Stomach (tissue), 9 donors: ENCODE data around the gene NYAP2. TPM values are rescaled to one million over a fixed set of nuclear protein-coding genes. Genes with fewer than 3 reads are reported as not detected.

Source experiments
- DNase-seq, 2 donors: peaks; one replicate each; pipeline versions ENCODE4 v3.0.0 to v3.0.0-alpha.2; 2013 to 2019
- H3K27ac ChIP-seq, 5 donors: fragments of 200-600 bp in 4 of 5; sonication (generic) in 4 of 5; one replicate each; pipeline ENCODE4 v1.5.1; 2013 to 2019; ENCODE audit warnings: mild to moderate bottlenecking in 1 of 5, moderate library complexity in 1 of 5
- H3K27me3 ChIP-seq, 3 donors: fragments of 200-600 bp; sonication (generic); one replicate each; pipeline ENCODE4 v1.5.1; 2017 to 2019; ENCODE audit warnings: mixed run types in 1 of 3
- H3K36me3 ChIP-seq, 4 donors: fragments of 200-600 bp; sonication (generic); 1 replicate in 3 of 4; 2 replicates in 1 of 4; pipeline ENCODE4 v1.5.1; 2016 to 2019
- H3K4me1 ChIP-seq, 4 donors: fragments of 200-600 bp; sonication (generic); one replicate each; pipeline ENCODE4 v1.5.1; 2016 to 2019
- H3K4me3 ChIP-seq, 4 donors: fragments of 200-600 bp; sonication (generic) in 3 of 4; one replicate each; pipeline ENCODE4 v1.5.1; 2016 to 2019; ENCODE audit warnings: mild to moderate bottlenecking in 1 of 4
- H3K9me3 ChIP-seq, 4 donors: fragments of 200-600 bp; sonication (generic); one replicate each; pipeline ENCODE4 v1.5.1; 2016 to 2019
- EP300 ChIP-seq: sonication (generic); formaldehyde crosslinking; IDR thresholded peaks from one replicate; pipeline ENCODE4 v1.6.1; 2017; ENCODE audit warnings: antibody characterized with exemption
- POLR2A ChIP-seq, 4 donors: fragments of 450-650 bp; IDR thresholded peaks; one replicate each; pipeline ENCODE4 v1.6.1; 2016; ENCODE audit warnings: antibody characterized with exemption in 4 of 4, control low read depth in 2 of 4, mild to moderate bottlenecking in 1 of 4, moderate library complexity in 1 of 4
- POLR2AphosphoS5 ChIP-seq, 3 donors: sonication (generic); formaldehyde crosslinking; IDR thresholded peaks; one replicate each; pipeline ENCODE4 v1.6.1; 2016; ENCODE audit warnings: antibody characterized with exemption in 3 of 3
- WGBS, 5 donors: extraction: QIAGEN DNeasy Blood & Tissue Kit in 3 of 5; methylation state at CpG; one replicate each; pipeline versions ENCODE4 v1.1.5 to v1.1.7; 2013 to 2018; 5-methylcytosine and 5-hydroxymethylcytosine counted together
- intact Hi-C: fragments of 100-400 bp; cut with DNase I; formaldehyde crosslinking; loops from one replicate; pipeline ENCODE4 v1.15.1; 2023; ENCODE audit warnings: low total_unique reads
- polyA plus RNA-seq, 3 donors: library from polyadenylated mRNA; stranded (reverse); fragments of 200-250 nt; gene quantifications; one replicate each; pipeline ENCODE4 v1.2.3, GENCODE V29; 2013
- total RNA-seq, 5 donors: library from RNA; depleted of rRNA; stranded (reverse); fragments of >200 nt; gene quantifications; one replicate each; pipeline versions ENCODE4 v1.1.0 to v1.2.3, GENCODE V29; 2014 to 2016
- TF ChIP-seq, protein P1 (sequence below), 7 experiments: fragments of 450-650 bp in 4 of 7; fragments of 200-600 bp in 3 of 7; sonication (generic) in 3 of 7; IDR thresholded peaks; one replicate each; pipeline ENCODE4 v1.5.1; 2016 to 2019; ENCODE audit warnings: antibody characterized with exemption in 7 of 7, control low read depth in 2 of 7, mild to moderate bottlenecking in 1 of 7
- donor health status: healthy with polysubstance abuse.
- donor health status: Bipolar disorder and iron deficiency.
- donor health status: healthy.

NYAP2 gene
- total and polyA plus RNA-seq, 8 donors, result under 0.01 to 0.18 (median 0.03) TPM; not detected in 5

DNA sequence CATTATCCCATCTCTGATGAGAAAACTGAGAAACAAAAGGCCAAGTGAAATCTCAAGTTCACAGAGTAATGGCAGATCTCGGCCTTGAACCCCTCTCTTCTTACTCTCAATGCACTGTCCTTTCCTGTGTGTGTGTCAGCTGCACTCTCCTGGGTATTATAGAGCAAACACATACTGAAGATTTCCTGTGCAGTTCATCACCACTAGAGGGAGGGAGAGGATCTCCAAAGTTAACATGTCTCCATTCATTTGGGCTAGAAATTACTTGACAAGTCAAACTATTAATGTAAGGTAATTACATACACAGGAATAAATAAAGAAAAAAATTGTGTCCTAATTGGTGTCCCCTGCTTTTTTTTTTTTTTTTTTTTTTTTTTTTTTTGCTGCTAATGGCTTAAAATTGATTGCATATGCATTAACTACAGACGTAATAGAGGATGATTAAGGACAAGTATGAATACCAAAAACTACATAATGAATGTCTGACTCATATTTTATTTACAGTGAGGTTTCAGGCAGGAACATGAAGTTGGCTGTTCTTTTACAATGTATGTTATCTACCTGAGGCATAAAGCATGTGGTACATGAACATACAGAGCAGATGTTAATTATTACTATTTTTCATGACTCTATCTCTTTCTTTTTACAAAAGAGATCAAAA, 269.2 kb downstream of the NYAP2 start:
- intact Hi-C loops, result loop anchor here (10.0 kb wide), 1 partner anchor 544 kb away; no protein-coding TSS in a partner anchor
- 30 to 46% (median 35%) methylated on average over 2 of the region's 2 CpGs for WGBS, 5 donors

DNA sequence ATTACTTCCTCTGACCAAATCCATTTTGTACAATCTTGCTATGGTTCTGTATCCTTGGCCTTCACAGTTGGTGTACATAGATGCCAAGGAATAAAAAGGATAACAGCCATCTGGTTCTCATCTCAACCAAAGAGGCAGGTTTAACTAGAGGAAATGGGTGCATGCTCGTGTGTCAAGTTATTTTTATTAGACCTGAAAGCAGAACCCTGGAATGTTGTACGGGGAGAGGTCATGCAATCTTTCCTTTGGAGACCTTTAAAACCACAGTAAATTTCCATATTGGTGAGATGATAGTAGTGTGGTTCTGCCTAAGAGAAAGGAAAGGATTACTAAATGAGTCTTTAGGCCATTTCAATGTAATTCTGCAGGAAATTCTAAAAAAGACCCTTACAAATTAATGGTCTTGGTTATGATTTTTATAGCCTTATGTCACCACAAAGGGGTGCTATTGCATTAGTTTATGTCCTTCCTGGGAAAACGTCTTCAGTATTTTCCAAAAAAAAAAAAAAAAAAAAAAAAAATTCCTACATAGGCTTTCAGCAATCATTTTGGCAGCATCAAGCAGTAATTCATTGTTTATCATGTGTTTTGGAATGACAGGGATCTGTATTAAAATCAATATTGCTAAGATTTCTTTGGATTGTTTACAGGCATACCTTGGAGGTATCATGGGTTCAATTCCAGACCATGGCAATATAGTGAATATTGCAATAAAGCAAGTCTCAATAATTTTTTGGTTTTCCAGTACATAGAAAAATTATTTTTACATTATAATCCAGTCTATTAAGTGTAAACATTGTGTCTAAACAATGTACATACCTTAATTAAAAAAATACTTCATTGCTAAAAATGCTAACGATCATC, 270.8 kb downstream of the NYAP2 start:
- Histone ChIP-seq H3K4me3 (no peak overlapping the region), H3K27me3 (no peaks in the 10 kb centered on the region), H3K27ac (no peak overlapping the region), H3K36me3 (no peaks in the 10 kb centered on the region), H3K9me3 (no peaks in the 10 kb centered on the region), H3K4me1 (peaks cover 0 to 4% (median 0%) of the 10 kb centered on the region in 4 donors)
- intact Hi-C loops, result loop anchor here (10.0 kb wide), 2 partner anchors 1134 to 1314 kb away; no protein-coding TSS in a partner anchor
- TF ChIP-seq POLR2AphosphoS5 (IDR thresholded peaks at IDR 0.05), result no peak
- TF ChIP-seq, protein P1, sequence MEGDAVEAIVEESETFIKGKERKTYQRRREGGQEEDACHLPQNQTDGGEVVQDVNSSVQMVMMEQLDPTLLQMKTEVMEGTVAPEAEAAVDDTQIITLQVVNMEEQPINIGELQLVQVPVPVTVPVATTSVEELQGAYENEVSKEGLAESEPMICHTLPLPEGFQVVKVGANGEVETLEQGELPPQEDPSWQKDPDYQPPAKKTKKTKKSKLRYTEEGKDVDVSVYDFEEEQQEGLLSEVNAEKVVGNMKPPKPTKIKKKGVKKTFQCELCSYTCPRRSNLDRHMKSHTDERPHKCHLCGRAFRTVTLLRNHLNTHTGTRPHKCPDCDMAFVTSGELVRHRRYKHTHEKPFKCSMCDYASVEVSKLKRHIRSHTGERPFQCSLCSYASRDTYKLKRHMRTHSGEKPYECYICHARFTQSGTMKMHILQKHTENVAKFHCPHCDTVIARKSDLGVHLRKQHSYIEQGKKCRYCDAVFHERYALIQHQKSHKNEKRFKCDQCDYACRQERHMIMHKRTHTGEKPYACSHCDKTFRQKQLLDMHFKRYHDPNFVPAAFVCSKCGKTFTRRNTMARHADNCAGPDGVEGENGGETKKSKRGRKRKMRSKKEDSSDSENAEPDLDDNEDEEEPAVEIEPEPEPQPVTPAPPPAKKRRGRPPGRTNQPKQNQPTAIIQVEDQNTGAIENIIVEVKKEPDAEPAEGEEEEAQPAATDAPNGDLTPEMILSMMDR (IDR thresholded peaks at IDR 0.05), result peak in 4 of 7 experiments; percentile 2 to 31 (median 18)
- peak in 1 of 2 donors; percentile 75 for DNase-seq
- 47 to 57% (median 54%) methylated on average over 4 of the region's 4 CpGs for WGBS, 5 donors

More for the DNA sequence above, 269.2 kb downstream of the NYAP2 start:
- Histone ChIP-seq H3K4me1 (peaks cover 0 to 4% (median 0%) of the 10 kb centered on the region in 4 donors), H3K9me3 (no peaks in the 10 kb centered on the region), H3K4me3 (no peak overlapping the region), H3K36me3 (no peaks in the 10 kb centered on the region), H3K27me3 (no peaks in the 10 kb centered on the region), H3K27ac (no peak overlapping the region)
- TF ChIP-seq, protein P1 (IDR thresholded peaks at IDR 0.05), result peak in 5 of 7 experiments; percentile 37 to 60 (median 49)
- no peak for TF ChIP-seq POLR2AphosphoS5 (IDR thresholded peaks at IDR 0.05)
- peak in 1 of 2 donors; percentile 76 for DNase-seq

DNA sequence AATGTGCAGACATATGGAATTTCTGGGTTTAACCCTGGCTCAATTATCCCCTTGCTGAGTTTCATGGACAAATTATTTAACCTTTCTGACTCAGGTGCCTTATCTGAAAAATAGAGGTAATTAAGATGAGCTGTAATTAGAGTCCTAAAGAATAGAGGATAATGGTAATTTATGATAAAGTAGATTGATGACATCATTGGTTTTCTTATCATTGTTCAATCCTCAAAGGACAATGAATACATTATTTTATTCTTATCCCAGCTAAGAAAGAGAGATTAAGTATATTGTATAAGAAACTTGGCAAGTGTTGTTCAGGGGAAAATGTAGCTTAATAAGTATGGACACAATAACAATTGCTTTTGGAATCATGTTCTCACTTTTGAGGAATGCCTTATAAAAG, 279.3 kb downstream of the NYAP2 start:
- no peak overlapping the region for H3K27ac ChIP-seq
- intact Hi-C loops, result loop anchor here (10.0 kb wide), 2 partner anchors 1126 to 1306 kb away; no protein-coding TSS in a partner anchor

DNA sequence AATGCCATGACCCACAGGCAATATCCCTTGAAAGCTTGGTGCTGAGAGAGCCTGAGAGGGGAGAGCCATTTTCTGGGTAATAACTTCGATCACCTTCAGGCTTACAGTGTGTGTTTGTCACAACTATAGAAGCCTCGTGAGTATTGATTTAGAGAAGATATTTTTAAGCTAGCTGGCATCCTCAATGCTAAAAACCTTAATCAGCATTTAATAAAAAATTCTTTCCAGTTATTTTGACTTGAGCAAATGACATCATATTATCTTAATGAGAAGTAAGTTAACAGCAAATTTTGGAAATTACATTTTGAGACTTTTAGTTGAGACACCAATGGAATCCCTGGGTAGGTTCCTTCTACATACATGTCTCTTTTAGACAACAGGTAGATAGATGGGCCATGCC, 283.7 kb downstream of the NYAP2 start:
- Histone ChIP-seq H3K4me3 (no peak overlapping the region), H3K27ac (no peak overlapping the region), H3K27me3 (no peaks in the 10 kb centered on the region), H3K4me1 (no peaks in the 10 kb centered on the region), H3K9me3 (no peaks in the 10 kb centered on the region), H3K36me3 (no peaks in the 10 kb centered on the region)
- no peak for TF ChIP-seq POLR2A (IDR thresholded peaks at IDR 0.05)
- TF ChIP-seq, protein P1 (IDR thresholded peaks at IDR 0.05), result no peak
- 81 to 96% (median 85%) methylated on average over 2 of the region's 2 CpGs for WGBS, 5 donors
- DNase-seq, result no peak
- intact Hi-C loops, result no loop called here

More for the DNA sequence above, 279.3 kb downstream of the NYAP2 start:
- no peaks in the 10 kb centered on the region for H3K4me1 ChIP-seq
- no peaks in the 10 kb centered on the region for H3K27me3 ChIP-seq
- TF ChIP-seq POLR2A (IDR thresholded peaks at IDR 0.05) (no peak), EP300 (no peak), POLR2AphosphoS5 (IDR thresholded peaks at IDR 0.05) (no peak)
- TF ChIP-seq, protein P1 (IDR thresholded peaks at IDR 0.05), result no peak
- DNase-seq, result no peak
- H3K4me3 ChIP-seq, result no peak overlapping the region
- no peaks in the 10 kb centered on the region for H3K36me3 ChIP-seq
- no peaks in the 10 kb centered on the region for H3K9me3 ChIP-seq
